ENCODE data around the gene DYNC2LI1.

Gene DYNC2LI1

GRCh38 chr2:43837831-43838559 is 64.2 kb downstream of the DYNC2LI1 start:
- no peak for DNase-seq (ENCODE audit: extremely low read depth, low read depth)
- TF ChIP-seq CTCF (IDR thresholded peaks at IDR 0.05; ENCODE audit: low read depth, low read length): no peak

DNA sequence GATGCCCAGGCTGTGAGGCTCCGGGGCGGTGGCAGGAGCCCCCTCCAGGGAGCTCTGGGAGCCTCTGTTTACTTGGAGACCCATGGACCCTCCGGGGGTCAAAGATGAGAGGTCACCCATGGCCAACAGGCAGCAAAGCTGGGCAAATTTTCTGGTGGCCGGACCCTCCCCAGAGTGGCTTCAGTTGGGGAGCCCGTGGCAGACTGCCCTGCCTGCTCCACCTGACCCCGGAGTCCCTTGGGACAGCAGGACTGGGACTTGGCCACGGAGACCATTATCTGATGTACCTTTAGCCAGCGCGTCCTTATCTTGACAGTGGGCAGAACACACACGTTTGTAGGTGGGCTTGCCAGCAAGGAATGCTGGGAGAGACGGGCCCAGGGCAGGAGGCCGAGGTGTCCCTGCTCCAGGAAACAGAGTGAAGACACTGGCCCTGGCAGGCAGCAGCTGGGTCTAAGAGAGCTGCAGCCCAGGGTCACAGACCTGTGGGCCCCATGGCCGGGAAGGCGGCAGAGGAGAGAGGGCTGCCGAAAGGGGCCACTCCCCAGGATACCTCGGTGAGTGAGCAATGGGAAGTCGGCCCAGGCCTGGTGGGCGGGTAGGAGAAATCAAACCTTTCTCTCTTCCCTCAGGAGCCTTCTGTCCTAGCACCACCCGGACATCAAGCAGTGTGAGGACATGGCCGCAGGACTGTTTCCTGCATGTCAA is 64.9 kb downstream of the DYNC2LI1 start, which contains the start of the genes ABCG5 and ABCG8:
Gene ABCG5, minus strand, starts transcription at position 280 of the 708 bp plus-strand sequence. Its CDS starts 160 bp downstream, at position 120.
Gene ABCG8, plus strand, starts transcription at position 412 of the 708 bp plus-strand sequence. Its CDS starts 83 bp downstream, at position 495.
- DNase-seq (ENCODE audit: extremely low read depth, low read depth): no peak
- no peak for TF ChIP-seq CTCF (IDR thresholded peaks at IDR 0.05; ENCODE audit: low read depth, low read length)

DNA sequence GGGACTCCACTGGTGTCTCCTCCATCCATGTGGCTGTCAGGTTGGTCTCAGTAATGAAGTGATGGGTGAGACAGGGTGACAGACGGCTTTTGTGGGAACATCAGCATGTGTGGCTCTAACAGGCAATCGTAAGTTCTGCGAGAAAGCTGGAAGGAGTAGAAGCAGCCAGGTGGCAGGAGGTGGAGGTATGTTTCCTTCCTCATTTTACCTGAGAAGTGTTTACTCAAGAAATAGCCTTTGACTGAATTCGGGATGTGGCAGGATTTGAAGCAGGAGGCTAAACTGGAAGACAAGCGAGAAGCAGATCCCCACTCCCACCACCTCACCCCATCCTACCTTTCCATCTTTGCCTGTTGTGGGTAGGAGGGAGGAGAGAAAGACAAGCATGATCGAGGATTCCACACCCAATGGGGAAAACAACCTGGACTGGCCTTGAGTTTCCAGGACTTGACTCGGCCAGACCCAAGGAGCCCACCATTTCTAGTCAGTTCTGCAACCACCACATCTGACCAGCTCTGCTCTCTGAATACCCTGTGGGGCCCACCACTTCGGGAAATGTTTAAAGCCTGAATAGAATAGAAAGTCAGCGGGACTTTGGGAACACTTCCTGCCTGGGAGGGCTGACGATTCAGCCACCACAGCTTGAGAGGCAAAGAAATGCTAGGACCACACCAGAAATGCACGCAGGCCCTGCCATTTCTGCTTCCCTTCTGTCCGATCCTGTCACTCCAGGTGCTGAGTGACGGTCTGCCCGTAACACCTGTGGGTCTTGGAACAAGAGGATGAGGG is 66.1 kb downstream of the DYNC2LI1 start:
- TF ChIP-seq CTCF (IDR thresholded peaks at IDR 0.05; ENCODE audit: low read depth, low read length): no peak
- DNase-seq (ENCODE audit: extremely low read depth, low read depth): no peak

DNA sequence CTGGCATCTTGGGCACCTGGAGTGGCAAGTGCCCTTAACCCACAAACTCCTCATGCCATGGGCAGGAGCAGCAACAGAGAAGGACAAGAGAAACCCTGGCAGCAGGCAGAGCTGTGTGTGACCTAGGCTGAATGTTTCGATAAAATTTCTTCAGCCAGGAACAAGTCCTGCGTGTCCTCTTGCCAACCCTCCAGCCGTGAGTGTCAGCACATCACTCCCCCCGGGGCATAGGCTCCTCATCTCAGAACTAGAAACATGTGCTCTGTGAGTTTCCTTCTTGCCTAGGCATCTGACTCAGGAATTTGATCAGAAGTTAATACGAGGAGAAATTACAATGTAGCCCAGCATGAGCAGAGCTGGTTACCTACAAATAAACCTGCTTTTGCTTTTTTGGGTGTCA is 67.1 kb downstream of the DYNC2LI1 start:
- no peak for DNase-seq (ENCODE audit: extremely low read depth, low read depth)
- TF ChIP-seq CTCF (IDR thresholded peaks at IDR 0.05; ENCODE audit: low read depth, low read length): no peak

DNA sequence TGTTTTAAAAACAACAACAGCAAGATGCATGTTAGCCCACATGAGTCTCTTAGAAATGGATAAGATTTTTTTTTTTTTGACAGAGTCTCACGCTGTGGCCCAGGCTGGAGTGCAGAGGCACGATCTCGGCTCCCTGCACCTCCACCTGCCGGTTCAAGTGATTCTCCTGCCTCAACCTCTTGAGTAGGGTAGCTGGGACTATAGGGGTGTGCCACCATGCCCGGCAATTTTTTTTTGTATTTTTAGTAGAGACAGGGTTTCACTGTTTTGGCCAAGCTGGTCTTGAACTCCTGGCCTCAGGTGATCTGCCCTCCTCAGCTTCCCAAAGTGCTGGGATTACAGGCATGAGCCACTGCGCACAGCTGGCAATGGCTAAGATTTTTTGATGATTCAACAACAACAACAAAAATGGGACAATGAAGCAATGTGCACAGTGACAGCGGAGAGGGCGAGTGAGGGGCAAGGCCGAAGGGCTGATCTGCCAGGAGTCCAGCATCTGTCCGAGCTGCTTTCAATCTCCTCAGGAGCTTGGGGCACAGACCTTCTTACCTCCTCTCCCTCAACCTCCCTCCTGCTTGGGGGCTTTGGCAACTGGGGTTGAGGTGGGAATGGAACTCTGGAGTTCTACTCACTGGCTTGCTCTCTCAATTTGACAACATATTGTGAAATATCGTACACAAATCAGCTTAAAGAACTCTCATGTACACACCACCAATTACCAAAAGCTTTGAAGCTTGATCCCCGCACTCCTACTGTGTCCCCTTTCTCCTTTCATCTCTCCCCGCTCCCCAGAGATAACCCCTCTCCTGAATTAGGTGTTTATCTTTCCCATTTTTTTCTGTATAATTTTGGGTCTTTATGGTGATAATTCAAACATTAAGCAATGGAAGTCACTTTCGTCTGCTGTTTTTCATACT is 68.4 kb downstream of the DYNC2LI1 start:
- DNase-seq (ENCODE audit: extremely low read depth, low read depth): no peak
- no peak for TF ChIP-seq CTCF (IDR thresholded peaks at IDR 0.05; ENCODE audit: low read depth, low read length)

- no peak for TF ChIP-seq CTCF (IDR thresholded peaks at IDR 0.05; ENCODE audit: low read depth, low read length)
- DNase-seq (ENCODE audit: extremely low read depth, low read depth): no peak
These were observed 69.0 kb downstream of the DYNC2LI1 start for GRCh38 chr2:43842866-43843226.

All from AG09319 (cell line).